Measurements from ENCODE around the gene PPP2R5C.

PPP2R5C gene

DNA sequence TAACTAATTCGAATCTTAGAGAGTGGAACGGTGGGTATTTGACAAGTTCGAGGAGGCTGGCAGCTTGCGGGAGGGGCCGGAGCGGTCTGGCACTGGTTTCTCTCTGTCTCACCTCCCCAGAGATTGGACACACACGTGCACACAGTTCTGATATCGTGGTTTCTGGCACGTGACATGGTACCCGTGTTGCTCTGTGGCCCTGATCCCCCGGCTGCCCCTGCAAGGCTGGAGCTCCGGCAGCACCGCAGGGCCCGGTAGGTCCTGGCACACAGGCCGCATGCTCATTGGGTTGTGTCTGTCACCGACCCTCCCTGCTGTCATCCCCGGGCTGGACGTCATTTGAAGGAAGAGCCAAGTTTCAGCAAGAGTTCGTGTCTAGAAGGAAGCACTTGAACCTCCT, 82.7 kb downstream of the PPP2R5C start:
- FAIRE-seq, result no peak
- no peak for DNase-seq (ENCODE audit: insufficient read length, low spot score)
- no peak for TF ChIP-seq POU2F2 (IDR thresholded peaks at IDR 0.05; ENCODE audit: low read depth, low read length)
- TF ChIP-seq SPI1 (IDR thresholded peaks at IDR 0.05; ENCODE audit: low read depth, low read length), result 0 out of 2 replicates have a peak, but pooled peaks have one; percentile 10

DNA sequence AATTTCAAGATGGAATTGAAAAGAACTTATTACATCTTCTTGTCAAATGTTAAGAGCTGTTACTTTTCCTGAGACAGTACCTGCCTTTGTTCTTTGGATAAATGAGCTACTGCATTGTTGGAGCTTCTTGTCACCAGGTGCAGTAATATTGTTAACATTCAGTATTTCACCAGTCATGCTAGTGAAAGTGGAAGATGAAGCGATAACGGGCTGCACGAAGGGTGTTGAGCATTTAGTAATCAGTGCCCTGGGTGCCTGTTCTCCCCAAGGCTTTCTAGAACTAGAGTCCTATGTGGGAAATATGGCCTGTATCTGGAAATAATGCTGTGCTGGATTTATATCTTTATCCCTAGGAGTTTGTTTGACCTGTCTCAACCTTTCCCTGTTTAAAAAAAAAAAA, 83.2 kb downstream of the PPP2R5C start:
- no peak for FAIRE-seq
- no peak for DNase-seq (ENCODE audit: insufficient read length, low spot score)
- TF ChIP-seq PAX5 (IDR thresholded peaks at IDR 0.05; ENCODE audit: insufficient read depth, low read length, severe bottlenecking) (no peak), POU2F2 (IDR thresholded peaks at IDR 0.05; ENCODE audit: low read depth, low read length) (no peak), POLR2A (IDR thresholded peaks at IDR 0.05; ENCODE audit: low read depth, low read length) (no peak), TAF1 (IDR thresholded peaks at IDR 0.05; ENCODE audit: low read depth, low read length) (no peak), POLR2AphosphoS5 (IDR thresholded peaks at IDR 0.05; ENCODE audit: low read depth, low read length) (no peak), SPI1 (IDR thresholded peaks at IDR 0.05; ENCODE audit: low read depth, low read length) (no peak)

DNA sequence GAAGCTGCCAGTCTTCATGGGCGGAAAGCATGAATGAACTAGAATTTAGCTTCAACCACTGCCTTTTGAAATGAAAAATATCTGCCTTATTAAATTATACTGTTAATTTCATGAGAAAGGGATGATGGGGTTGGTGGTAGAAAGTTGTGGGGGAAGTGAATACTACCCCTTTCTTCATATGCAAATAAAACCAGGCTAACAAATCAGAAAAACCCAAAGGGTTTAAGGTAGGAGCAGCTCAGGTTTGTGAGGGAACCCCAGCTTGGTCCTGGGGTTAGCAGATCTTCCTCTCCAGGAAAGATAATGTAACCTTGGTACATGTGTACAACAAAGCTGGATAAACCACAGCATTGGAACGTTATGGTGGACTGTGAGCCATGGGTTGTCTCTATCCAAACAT, 84.0 kb downstream of the PPP2R5C start:
- no peak for TF ChIP-seq POLR2AphosphoS5 (IDR thresholded peaks at IDR 0.05; ENCODE audit: low read depth, low read length)
- TF ChIP-seq POLR2A (IDR thresholded peaks at IDR 0.05; ENCODE audit: low read depth, low read length), result peak; percentile 47; the same call in 1 of the 2 replicates
- no peak for TF ChIP-seq TAF1 (IDR thresholded peaks at IDR 0.05; ENCODE audit: low read depth, low read length)
- TF ChIP-seq PAX5 (IDR thresholded peaks at IDR 0.05; ENCODE audit: insufficient read depth, low read length, severe bottlenecking), result no peak
- TF ChIP-seq POU2F2 (IDR thresholded peaks at IDR 0.05; ENCODE audit: low read depth, low read length), result peak; percentile 58; the same call in 1 of the 2 replicates
- TF ChIP-seq SPI1 (IDR thresholded peaks at IDR 0.05; ENCODE audit: low read depth, low read length), result peak; percentile 19; the same call in 1 of the 2 replicates
- FAIRE-seq (no peak), DNase-seq (ENCODE audit: insufficient read length, low spot score) (no peak)

DNA sequence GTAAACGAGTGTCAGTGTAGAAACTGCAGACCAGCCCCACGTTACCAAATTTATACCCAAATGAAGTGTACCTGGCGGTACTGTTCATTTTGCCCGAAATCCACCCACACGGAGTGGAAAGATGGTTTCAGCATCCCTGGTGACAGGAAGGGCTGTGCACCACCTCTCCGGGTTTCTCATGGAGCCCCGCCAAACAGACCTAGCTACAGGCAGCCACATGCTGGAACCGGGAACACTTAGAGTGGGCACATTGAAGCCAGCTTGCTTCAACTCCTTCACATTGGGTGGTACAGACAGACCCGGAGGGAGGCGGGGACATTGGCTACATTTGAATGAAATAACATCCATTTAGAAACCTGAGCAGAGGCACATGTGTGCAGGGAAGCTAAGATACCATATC, 84.4 kb downstream of the PPP2R5C start:
- no peak for DNase-seq (ENCODE audit: insufficient read length, low spot score)
- TF ChIP-seq POU2F2 (IDR thresholded peaks at IDR 0.05; ENCODE audit: low read depth, low read length) (no peak), TAF1 (IDR thresholded peaks at IDR 0.05; ENCODE audit: low read depth, low read length) (no peak), POLR2A (IDR thresholded peaks at IDR 0.05; ENCODE audit: low read depth, low read length) (no peak; the same call in 1 of the 2 replicates), POLR2AphosphoS5 (IDR thresholded peaks at IDR 0.05; ENCODE audit: low read depth, low read length) (no peak), PAX5 (IDR thresholded peaks at IDR 0.05; ENCODE audit: insufficient read depth, low read length, severe bottlenecking) (no peak), SPI1 (IDR thresholded peaks at IDR 0.05; ENCODE audit: low read depth, low read length) (no peak)
- peak; percentile 83 for FAIRE-seq

DNA sequence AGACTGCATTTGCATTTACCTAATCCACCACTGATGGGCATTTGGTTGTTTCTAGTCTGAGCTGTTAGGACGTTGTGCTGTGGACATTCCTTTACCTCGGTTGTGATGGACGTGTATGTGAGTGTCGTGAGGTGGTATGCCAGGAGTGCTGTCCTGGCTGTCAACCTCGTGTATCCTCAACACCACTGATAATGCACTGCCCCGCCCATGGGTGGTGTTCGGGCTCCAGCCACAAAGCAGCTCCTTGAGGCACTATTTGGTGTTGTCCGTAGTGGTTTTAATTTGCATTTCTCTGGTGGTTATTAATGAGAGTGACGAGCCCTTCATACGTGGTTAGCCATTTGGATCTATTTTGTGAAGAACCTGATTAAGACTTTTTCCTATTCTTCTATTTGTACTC, 87.6 kb downstream of the PPP2R5C start:
- no peak for DNase-seq (ENCODE audit: insufficient read length, low spot score)
- TF ChIP-seq SPI1 (IDR thresholded peaks at IDR 0.05; ENCODE audit: low read depth, low read length), result no peak
- no peak for TF ChIP-seq POLR2AphosphoS5 (IDR thresholded peaks at IDR 0.05; ENCODE audit: low read depth, low read length)
- TF ChIP-seq POLR2A (IDR thresholded peaks at IDR 0.05; ENCODE audit: low read depth, low read length), result no peak
- TF ChIP-seq POU2F2 (IDR thresholded peaks at IDR 0.05; ENCODE audit: low read depth, low read length), result peak; percentile 74
- no peak for TF ChIP-seq PAX5 (IDR thresholded peaks at IDR 0.05; ENCODE audit: insufficient read depth, low read length, severe bottlenecking)
- peak; percentile 98 for FAIRE-seq

DNA sequence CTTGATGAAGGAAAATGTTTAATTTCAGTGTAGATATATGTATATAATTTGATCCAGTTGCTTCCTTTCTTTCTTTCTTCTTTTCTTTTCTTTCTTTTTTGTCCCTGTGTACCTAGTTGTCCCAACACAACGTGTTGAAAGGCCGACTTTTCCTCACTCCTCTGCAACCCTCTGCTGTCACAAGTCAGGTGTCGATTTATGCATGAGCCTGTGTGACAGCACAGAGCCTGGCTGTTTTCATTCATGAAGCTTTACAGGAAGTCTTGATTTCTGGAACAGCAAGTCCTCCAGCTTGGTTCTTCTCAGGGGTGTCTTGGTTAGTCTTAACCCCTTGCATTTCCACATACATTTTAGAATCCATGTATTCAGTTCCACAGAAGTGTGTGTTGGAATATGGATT, 88.1 kb downstream of the PPP2R5C start:
- DNase-seq (ENCODE audit: insufficient read length, low spot score) (no peak), FAIRE-seq (peak; percentile 80)
- TF ChIP-seq POU2F2 (IDR thresholded peaks at IDR 0.05; ENCODE audit: low read depth, low read length) (peak; percentile 41; the same call in 1 of the 2 replicates), POLR2AphosphoS5 (IDR thresholded peaks at IDR 0.05; ENCODE audit: low read depth, low read length) (no peak), PAX5 (IDR thresholded peaks at IDR 0.05; ENCODE audit: insufficient read depth, low read length, severe bottlenecking) (no peak), SPI1 (IDR thresholded peaks at IDR 0.05; ENCODE audit: low read depth, low read length) (no peak)

DNA sequence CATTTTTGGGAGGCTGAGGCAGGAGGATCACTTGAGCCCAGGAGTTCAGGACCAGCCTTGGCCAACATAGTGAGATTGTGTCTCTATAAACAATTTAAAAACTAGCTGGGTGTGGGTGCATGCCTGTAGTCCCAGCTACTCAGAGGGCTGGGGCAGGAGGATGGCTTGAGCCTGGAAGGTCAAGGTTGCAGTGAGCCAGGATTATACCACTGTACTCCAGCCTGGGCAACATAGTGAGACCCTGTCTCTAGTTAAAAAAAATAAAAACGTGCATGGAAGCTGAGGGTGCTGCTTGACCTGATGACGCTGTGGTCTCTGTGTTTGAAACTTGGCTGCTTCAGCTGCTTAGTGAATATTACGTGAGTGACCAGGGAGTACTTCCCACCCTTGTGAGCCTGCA, 89.7 kb downstream of the PPP2R5C start:
- DNase-seq (ENCODE audit: insufficient read length, low spot score) (no peak), FAIRE-seq (no peak)
- TF ChIP-seq POLR2AphosphoS5 (IDR thresholded peaks at IDR 0.05; ENCODE audit: low read depth, low read length) (no peak), PAX5 (IDR thresholded peaks at IDR 0.05; ENCODE audit: insufficient read depth, low read length, severe bottlenecking) (no peak), POLR2A (IDR thresholded peaks at IDR 0.05; ENCODE audit: low read depth, low read length) (no peak), TAF1 (IDR thresholded peaks at IDR 0.05; ENCODE audit: low read depth, low read length) (no peak), SPI1 (IDR thresholded peaks at IDR 0.05; ENCODE audit: low read depth, low read length) (no peak)

DNA sequence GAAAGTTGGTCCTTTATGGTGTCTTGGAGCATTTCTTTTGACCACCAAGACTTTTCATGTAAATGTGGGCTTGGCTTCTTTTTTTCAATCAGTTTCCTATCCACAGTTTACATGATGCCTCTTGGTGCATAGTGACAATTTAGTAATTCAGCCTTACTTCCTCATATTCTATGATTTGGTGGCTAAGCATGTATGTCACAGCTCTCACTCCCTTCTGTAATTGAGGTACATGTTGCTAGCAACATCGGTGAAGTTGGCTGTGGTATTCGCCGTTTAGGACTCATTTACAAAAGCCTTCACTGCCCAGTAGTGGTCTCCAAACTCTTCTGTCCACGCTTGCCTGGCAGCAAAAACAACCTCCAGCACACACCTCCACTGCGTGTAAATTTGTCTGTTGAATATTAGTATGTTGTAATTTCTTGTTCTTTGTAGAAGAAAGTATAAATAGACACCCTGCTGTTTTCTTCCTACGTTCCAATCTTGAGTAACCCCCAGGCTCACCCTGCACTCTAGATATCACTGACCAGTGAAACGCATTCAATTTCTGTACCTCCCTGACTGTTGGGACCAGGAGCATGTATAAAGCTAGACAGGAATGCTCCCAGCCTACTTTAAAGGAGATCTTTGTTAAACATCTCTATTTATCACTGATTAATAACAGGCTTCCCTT, 90.4 kb downstream of the PPP2R5C start:
- TF ChIP-seq POLR2AphosphoS5 (IDR thresholded peaks at IDR 0.05; ENCODE audit: low read depth, low read length) (no peak), TAF1 (IDR thresholded peaks at IDR 0.05; ENCODE audit: low read depth, low read length) (no peak), POU2F2 (IDR thresholded peaks at IDR 0.05; ENCODE audit: low read depth, low read length) (no peak), SPI1 (IDR thresholded peaks at IDR 0.05; ENCODE audit: low read depth, low read length) (no peak), POLR2A (IDR thresholded peaks at IDR 0.05; ENCODE audit: low read depth, low read length) (no peak), PAX5 (IDR thresholded peaks at IDR 0.05; ENCODE audit: insufficient read depth, low read length, severe bottlenecking) (no peak)
- peak; percentile 92 for FAIRE-seq

DNA sequence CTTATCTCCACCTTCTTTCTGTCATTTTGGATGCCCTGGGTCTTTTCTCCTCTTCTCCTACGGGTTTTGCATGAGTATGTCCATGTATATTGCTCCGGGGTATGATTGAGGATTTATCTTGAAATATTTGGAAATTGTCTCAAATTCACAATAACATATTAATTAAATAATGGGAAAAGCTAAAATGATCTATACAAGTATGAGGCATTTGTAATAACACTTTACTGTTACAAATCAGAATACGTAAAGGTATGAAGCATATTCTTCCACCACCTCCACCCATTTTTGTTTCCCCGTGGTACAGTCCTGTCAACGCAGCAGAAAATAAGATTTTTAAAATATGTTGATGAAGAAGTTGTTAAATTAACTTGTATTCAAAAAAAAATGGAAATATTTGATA, 91.3 kb downstream of the PPP2R5C start:
- DNase-seq (ENCODE audit: insufficient read length, low spot score) (no peak), FAIRE-seq (no peak)
- TF ChIP-seq POU2F2 (IDR thresholded peaks at IDR 0.05; ENCODE audit: low read depth, low read length), result no peak
- no peak for TF ChIP-seq POLR2A (IDR thresholded peaks at IDR 0.05; ENCODE audit: low read depth, low read length)
- no peak for TF ChIP-seq SPI1 (IDR thresholded peaks at IDR 0.05; ENCODE audit: low read depth, low read length)
- no peak for TF ChIP-seq TAF1 (IDR thresholded peaks at IDR 0.05; ENCODE audit: low read depth, low read length)
- no peak for TF ChIP-seq POLR2AphosphoS5 (IDR thresholded peaks at IDR 0.05; ENCODE audit: low read depth, low read length)
- no peak for TF ChIP-seq PAX5 (IDR thresholded peaks at IDR 0.05; ENCODE audit: insufficient read depth, low read length, severe bottlenecking)

More for the DNA sequence above, 90.4 kb downstream of the PPP2R5C start:
- DNase-seq (ENCODE audit: insufficient read length, low spot score), result no peak

DNA sequence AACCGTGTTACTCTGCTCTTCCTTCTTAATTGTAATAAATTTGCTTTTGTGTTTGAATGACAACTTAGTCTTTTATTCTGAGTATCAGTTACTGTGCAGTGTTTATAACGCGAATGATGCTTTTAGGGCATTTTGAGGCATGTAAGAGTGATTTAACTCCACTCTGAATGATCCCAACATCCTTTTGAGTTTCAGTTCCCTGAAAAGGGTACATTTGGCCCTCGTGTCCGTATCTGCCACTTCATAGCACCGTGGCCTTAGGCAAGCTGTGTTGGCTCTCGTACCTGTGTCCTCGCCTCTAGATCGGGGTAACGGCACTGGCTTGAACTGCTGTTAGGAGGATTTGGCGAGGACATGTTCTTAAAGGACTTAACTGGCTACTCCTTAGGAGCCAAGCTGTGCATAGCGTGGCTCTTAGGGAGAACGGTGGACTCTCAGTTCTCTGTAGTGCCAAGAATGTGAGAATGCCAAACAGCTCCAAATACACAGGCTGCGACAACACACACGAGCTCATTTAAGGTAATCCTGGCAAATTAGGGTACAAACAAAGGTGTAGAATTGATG, 92.0 kb downstream of the PPP2R5C start:
- FAIRE-seq (peak; percentile 61), DNase-seq (ENCODE audit: insufficient read length, low spot score) (no peak)
- no peak for TF ChIP-seq TAF1 (IDR thresholded peaks at IDR 0.05; ENCODE audit: low read depth, low read length)
- TF ChIP-seq POU2F2 (IDR thresholded peaks at IDR 0.05; ENCODE audit: low read depth, low read length), result no peak
- peak; percentile 62 for TF ChIP-seq SPI1 (IDR thresholded peaks at IDR 0.05; ENCODE audit: low read depth, low read length)
- no peak for TF ChIP-seq POLR2A (IDR thresholded peaks at IDR 0.05; ENCODE audit: low read depth, low read length)
